Nephron progenitor cell (in vitro differentiated cells): ENCODE data around the gene CMYA5.

Source experiments
- DNase-seq: peaks from one replicate; pipeline ENCODE4 v3.0.0; 2021
- H3K27ac Mint-ChIP-seq: 2 replicates; pipeline ENCODE4 v1.8.0; 2021; ENCODE audit warnings: mild to moderate bottlenecking, moderate library complexity, mixed read lengths
- H3K27me3 Mint-ChIP-seq: 2 replicates; pipeline ENCODE4 v1.8.0; 2021; ENCODE audit warnings: mild to moderate bottlenecking, low read depth, mixed read lengths; ENCODE audit not compliant: poor library complexity
- H3K36me3 Mint-ChIP-seq: 2 replicates; pipeline ENCODE4 v1.8.0; 2021; ENCODE audit warnings: low read depth, mixed read lengths
- H3K4me1 Mint-ChIP-seq: 2 replicates; pipeline ENCODE4 v1.8.0; 2021; ENCODE audit warnings: mixed read lengths
- H3K4me3 Mint-ChIP-seq: 2 replicates; pipeline ENCODE4 v1.8.0; 2021; ENCODE audit warnings: mild to moderate bottlenecking, moderate library complexity, mixed read lengths
- H3K9me3 Mint-ChIP-seq: 2 replicates; pipeline ENCODE4 v1.8.0; 2021; ENCODE audit warnings: mild to moderate bottlenecking, moderate library complexity, mixed read lengths
- CTCF ChIP-seq: fragments of 200-600 bp; sonication (generic); IDR thresholded peaks from 2 replicates; pipeline ENCODE4 v1.5.0; 2021; ENCODE audit warnings: antibody characterized with exemption

Gene CMYA5

GRCh38 chr5:79686799-79687198 is 2.8 kb upstream of the CMYA5 start:
- no peak overlapping the region for H3K27ac Mint-ChIP-seq
- peaks cover 3% of the 10 kb centered on the region for H3K27me3 Mint-ChIP-seq
- H3K4me3 Mint-ChIP-seq, result no peak overlapping the region

GRCh38 chr5:79687889-79688288 is 1.7 kb upstream of the CMYA5 start:
- Mint-ChIP-seq H3K9me3 (peaks cover 9% of the 10 kb centered on the region), H3K27ac (no peak overlapping the region), H3K4me1 (peaks cover 40% of the 10 kb centered on the region), H3K27me3 (peaks cover 3% of the 10 kb centered on the region), H3K36me3 (peaks cover 47% of the 10 kb centered on the region), H3K4me3 (peak overlapping the region; percentile 81)
- no peak for DNase-seq
- no peak for TF ChIP-seq CTCF

More at GRCh38 chr5:79686799-79687198, 2.8 kb upstream of the CMYA5 start:
- H3K9me3 Mint-ChIP-seq, result peaks cover 9% of the 10 kb centered on the region
- peaks cover 57% of the 10 kb centered on the region for H3K36me3 Mint-ChIP-seq
- no peak for DNase-seq
- peaks cover 29% of the 10 kb centered on the region for H3K4me1 Mint-ChIP-seq
- no peak for TF ChIP-seq CTCF

GRCh38 chr5:79691007-79691406 is 1.4 kb downstream of the CMYA5 start:
- H3K27me3 Mint-ChIP-seq, result peaks cover 3% of the 10 kb centered on the region
- H3K36me3 Mint-ChIP-seq, result peaks cover 32% of the 10 kb centered on the region
- peaks cover 71% of the 10 kb centered on the region for H3K4me1 Mint-ChIP-seq
- peaks cover 9% of the 10 kb centered on the region for H3K9me3 Mint-ChIP-seq
- H3K27ac Mint-ChIP-seq, result peak overlapping the region; percentile 62
- TF ChIP-seq CTCF, result no peak
- H3K4me3 Mint-ChIP-seq, result peak overlapping the region; percentile 81
- DNase-seq, result no peak

GRCh38 chr5:79692596-79692995 is 3.0 kb downstream of the CMYA5 start:
- peaks cover 19% of the 10 kb centered on the region for H3K36me3 Mint-ChIP-seq
- no peak for DNase-seq
- peaks cover 77% of the 10 kb centered on the region for H3K4me1 Mint-ChIP-seq
- TF ChIP-seq CTCF, result no peak
- peaks cover 9% of the 10 kb centered on the region for H3K9me3 Mint-ChIP-seq
- H3K27ac Mint-ChIP-seq, result no peak overlapping the region
- H3K4me3 Mint-ChIP-seq, result no peak overlapping the region
- H3K27me3 Mint-ChIP-seq, result peaks cover 3% of the 10 kb centered on the region

- no peak for DNase-seq
- Mint-ChIP-seq H3K9me3 (peaks cover 9% of the 10 kb centered on the region), H3K4me3 (no peak overlapping the region), H3K27me3 (no peaks in the 10 kb centered on the region), H3K4me1 (peaks cover 76% of the 10 kb centered on the region), H3K36me3 (peaks cover 9% of the 10 kb centered on the region), H3K27ac (no peak overlapping the region)
- TF ChIP-seq CTCF, result no peak
Measured at GRCh38 chr5:79694183-79694582, 4.5 kb downstream of the CMYA5 start.

GRCh38 chr5:79694652-79695051 is 5.0 kb downstream of the CMYA5 start:
- peak overlapping the region; percentile 33 for H3K4me3 Mint-ChIP-seq
- no peak for DNase-seq
- H3K4me1 Mint-ChIP-seq, result peaks cover 73% of the 10 kb centered on the region
- H3K36me3 Mint-ChIP-seq, result peaks cover 9% of the 10 kb centered on the region
- TF ChIP-seq CTCF, result no peak
- H3K27ac Mint-ChIP-seq, result peak overlapping the region; percentile 66
- peaks cover 9% of the 10 kb centered on the region for H3K9me3 Mint-ChIP-seq
- H3K27me3 Mint-ChIP-seq, result no peaks in the 10 kb centered on the region
